HL-60/S4 treated with retinoic acid at 250 ng/mL for 4 days and 3 days (cell line): ENCODE measurements around the gene NCAN.
"Not testable (repeated sequence)": the region's sequence is repeated elsewhere in the genome, so short reads cannot be mapped to it uniquely, and the experiment has no call there.

Experiments used
- in situ Hi-C: fragments of 300-500 bp; cut with MboI; formaldehyde crosslinking; loops from 2 replicates; pipeline ENCODE4 v1.7.0; 2022; ENCODE audit warnings: low sequenced_read_pairs

The NCAN gene

GRCh38 chr19:19223636-19224035 lies 11.9 kb downstream of the NCAN start:
- in situ Hi-C loops, result no loop called here

DNA sequence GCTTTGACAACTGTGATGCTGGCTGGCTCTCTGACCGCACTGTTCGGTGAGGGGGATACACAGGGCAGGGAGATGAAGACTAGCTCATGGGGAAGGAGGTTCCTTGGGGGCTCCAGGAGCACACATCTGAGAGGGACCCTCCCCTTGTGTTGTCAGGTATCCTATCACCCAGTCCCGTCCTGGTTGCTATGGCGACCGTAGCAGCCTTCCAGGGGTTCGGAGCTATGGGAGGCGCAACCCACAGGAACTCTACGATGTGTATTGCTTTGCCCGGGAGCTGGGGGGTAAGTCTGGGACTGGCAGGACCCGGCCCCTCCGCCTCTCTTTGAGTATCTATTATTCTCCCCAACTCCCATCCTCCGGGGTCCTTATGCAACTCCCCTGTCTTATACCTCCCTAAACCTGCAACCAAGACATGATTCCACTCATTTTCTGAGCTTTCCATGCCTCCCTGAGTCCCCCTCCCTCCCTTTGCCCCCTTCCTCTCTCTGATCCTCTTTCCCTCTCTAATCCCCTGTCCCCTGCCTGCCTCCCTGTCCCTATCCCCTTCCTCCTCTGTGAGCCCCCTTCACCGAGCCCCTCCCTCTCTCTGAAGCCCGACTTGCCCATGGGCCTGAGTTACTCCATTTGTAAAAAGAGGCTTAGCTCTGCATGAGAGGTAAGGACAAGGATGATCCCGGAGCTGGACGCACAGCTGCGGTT lies 12.5 kb downstream of the NCAN start:
- in situ Hi-C loops, result no loop called here

DNA sequence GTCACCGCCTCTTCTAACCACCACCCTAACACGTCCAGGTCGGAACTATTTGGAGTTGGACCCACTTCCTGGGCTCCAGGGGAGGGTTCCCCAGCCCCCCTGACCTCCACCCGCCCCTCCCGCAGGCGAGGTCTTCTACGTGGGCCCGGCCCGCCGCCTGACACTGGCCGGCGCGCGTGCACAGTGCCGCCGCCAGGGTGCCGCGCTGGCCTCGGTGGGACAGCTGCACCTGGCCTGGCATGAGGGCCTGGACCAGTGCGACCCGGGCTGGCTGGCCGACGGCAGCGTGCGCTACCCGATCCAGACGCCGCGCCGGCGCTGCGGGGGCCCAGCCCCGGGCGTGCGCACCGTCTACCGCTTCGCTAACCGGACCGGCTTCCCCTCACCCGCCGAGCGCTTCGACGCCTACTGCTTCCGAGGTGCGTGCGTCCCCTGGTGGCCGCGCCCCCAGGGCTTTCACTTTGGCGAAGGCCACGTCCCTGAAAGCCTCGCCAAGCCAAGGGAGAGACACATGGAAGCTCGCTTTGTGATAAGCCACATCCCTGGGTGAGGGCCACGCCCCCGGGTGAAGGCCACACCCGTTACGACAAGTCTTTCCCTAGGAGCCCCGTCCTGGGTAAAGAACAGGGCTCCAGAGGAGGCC lies 13.2 kb downstream of the NCAN start:
- in situ Hi-C loops, result no loop called here

DNA sequence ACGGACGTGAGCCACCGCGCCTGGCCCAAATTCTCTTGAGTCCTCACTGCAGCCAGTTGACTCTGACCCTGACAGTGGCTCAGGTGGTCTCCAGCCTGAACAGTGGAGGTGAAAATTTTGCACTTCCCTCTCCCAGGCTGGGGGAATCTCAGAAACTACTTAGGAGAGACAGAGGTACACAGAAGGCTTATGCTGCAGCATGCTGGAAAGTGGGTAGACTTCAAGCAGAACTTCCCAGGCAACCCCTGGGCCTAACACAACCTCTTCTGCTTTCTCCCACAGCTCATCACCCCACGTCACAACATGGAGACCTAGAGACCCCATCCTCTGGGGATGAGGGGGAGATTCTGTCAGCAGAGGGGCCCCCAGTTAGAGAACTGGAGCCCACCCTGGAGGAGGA lies 14.4 kb downstream of the NCAN start:
- in situ Hi-C loops, result no loop called here

DNA sequence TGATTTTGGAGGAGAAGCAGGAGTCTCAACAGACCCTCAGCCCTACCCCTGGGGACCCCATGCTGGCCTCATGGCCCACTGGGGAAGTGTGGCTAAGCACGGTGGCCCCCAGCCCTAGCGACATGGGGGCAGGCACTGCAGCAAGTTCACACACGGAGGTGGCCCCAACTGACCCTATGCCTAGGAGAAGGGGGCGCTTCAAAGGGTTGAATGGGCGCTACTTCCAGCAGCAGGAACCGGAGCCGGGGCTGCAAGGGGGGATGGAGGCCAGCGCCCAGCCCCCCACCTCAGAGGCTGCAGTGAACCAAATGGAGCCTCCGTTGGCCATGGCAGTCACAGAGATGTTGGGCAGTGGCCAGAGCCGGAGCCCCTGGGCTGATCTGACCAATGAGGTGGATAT lies 14.9 kb downstream of the NCAN start:
- in situ Hi-C loops, result no loop called here

DNA sequence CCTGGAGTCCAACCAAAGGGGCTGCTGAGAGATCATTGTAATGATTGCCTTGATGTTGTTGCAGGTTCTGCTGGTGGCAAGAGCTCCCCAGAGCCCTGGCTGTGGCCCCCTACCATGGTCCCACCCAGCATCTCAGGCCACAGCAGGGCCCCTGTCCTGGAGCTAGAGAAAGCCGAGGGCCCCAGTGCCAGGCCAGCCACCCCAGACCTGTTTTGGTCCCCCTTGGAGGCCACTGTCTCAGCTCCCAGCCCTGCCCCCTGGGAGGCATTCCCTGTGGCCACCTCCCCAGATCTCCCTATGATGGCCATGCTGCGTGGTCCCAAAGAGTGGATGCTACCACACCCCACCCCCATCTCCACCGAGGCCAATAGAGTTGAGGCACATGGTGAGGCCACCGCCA lies 15.5 kb downstream of the NCAN start:
- in situ Hi-C loops, result no loop called here

DNA sequence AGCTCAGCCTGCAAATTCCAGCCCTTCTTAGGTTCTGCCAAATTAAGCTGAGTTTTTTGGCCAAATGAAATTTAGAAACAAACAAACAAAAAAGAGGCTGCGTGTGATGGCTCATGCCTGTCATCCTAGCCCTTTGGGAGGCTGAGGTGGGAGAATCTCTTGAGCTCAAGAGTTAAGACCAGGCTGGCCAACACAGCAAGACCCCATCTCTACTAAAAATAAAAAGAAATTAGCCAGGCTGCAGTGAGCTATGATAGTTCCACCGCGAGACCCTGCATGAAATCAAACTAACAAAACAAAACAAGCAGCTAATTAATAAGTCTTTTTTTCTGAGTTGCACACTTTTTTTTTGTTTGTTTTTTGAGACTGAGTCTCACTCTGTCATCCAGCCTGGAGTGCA lies 17.9 kb downstream of the NCAN start:
- in situ Hi-C loops, result no loop called here

- in situ Hi-C loops, result no loop called here
Observed at GRCh38 chr19:19230999-19231398, 19.2 kb downstream of the NCAN start.

GRCh38 chr19:19232261-19232721 lies 20.5 kb downstream of the NCAN start:
- in situ Hi-C loops, result no loop called here

GRCh38 chr19:19234220-19234816 lies 22.6 kb downstream of the NCAN start:
- in situ Hi-C loops, result no loop called here

DNA sequence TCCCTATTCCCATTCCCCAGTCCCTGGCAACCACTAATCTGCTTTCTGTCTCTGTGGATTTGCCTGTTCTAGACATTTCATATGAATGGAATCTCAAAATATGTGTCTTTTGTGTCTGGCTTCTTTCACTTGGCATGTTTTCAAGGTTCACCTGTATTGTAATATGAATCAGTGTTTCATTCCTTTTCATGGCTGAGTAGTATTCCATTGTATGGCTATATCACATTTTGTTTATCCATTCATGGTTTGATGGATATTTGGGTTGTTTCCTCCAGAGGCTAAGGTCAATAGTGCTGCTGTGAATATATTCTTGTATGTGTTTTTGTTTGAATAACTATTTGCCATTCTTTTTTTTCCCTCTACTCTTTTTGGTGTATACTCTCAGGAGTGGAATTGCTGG lies 24.4 kb downstream of the NCAN start:
- in situ Hi-C loops, result no loop called here

DNA sequence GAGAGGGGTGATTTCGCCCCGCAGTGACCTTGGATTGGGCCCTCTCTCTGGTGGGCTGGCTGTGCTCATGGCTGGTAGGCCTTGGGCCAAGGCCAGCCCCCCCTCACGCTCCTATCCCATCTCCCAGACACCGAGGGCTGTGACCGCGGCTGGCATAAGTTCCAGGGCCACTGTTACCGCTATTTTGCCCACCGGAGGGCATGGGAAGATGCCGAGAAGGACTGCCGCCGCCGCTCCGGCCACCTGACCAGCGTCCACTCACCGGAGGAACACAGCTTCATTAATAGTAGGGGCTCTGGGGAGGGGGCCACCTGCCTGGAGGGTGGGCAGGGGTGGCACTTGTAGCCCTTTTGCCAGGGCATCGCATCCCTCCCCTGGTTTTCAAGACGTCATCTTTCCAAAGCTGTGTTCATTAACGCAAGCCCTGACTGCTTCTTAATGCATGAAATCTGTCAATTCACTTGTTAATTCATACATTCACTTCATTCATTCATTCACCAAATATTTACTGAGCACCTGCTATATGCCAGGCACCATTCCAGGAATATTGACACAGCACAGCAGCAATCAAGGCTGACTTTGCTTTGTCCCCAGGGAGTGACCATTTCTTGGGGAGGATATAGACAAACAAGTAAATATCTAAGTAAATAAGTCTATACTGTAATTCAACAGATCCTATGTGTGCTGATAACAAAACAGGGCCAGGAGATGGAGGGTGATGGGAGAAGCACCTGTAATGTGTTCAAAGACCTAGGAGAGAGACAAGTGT lies 26.6 kb downstream of the NCAN start:
- in situ Hi-C loops, result no loop called here

GRCh38 chr19:19239675-19240074 lies 27.9 kb downstream of the NCAN start:
- in situ Hi-C loops, result no loop called here

DNA sequence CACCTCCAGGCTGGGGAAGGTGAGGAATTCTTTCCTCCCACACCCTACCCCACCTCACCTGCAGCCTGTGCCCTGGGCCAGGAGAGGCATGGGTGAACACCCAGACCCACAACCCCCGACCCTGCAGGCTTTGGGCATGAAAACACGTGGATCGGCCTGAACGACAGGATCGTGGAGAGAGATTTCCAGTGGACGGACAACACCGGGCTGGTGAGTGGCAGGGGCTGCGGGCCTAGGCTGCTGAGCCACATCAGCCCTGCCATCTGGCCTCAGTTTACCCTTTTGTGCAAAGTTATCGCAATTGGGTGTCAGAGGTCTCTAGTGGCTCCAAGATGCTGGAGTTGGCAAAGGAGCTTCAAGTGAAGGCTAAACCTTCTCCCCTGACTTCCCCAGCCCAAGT lies 28.7 kb downstream of the NCAN start:
- in situ Hi-C loops, result no loop called here

DNA sequence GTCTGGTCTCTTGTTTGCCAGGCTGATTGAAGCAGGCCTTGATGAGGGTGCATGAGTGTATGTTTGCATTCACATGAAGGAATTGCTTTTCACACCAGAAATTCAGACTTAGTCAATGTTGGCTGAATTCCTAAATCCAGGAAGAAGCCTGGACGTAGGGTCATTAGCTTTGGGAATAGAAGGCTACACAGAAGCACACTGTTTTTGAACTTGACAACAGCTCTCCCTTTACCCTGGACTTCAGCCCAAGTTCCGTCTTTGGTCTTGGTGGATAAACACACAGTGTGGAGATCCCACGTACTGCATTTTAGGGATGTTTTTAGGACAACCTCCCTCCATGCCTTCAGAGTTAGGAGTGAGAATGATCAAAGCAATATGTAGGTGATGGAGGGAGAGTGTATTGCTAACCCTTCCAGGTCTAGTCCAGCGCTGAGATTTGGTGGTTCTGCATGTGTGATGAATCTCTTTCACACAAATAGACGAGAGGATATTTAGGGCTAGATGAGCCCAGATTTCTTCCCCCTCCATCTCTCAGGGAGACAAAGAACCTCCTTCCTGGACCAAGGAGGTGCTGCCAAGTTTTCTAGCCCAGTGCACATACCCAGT lies 38.5 kb downstream of the NCAN start:
- in situ Hi-C loops, result no loop called here

DNA sequence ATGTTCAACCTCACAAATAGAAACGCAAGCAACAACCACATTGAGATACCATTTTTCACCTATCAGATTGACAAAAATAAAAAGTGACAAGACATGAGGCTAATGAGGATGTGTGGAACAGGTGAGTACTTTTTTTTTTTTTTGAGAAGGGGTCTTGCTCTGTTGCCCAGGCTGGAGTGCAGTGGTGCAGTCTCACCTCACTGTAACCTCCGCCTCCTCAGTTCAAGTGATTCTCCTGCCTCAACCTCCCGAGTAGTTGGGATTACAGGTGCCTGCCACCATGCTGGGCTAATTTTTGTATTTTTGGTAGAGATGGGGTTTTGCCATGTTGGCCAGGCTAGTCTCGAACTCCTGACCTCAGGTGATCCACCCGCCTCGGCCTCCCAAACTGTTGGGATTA lies 41.7 kb downstream of the NCAN start:
- in situ Hi-C loops, result not testable (repeated sequence)

GRCh38 chr19:19256072-19256969 lies 44.6 kb downstream of the NCAN start:
- in situ Hi-C loops, result no loop called here

- in situ Hi-C loops, result no loop called here
Observed at GRCh38 chr19:19257137-19257536, 45.4 kb downstream of the NCAN start.

GRCh38 chr19:19257836-19258588 lies 46.3 kb downstream of the NCAN start:
- in situ Hi-C loops, result no loop called here
